ENCODE data around the gene MAPKAP1.

The MAPKAP1 gene

GRCh38 chr9:125632321-125633115, 74.5 kb downstream of the MAPKAP1 start:
- TF ChIP-seq POLR2AphosphoS5 (IDR thresholded peaks at IDR 0.05; ENCODE audit: low read depth): peak; percentile 28; the same call in 1 of the 2 replicates
- no peak for TF ChIP-seq CTCF (IDR thresholded peaks at IDR 0.05; ENCODE audit: insufficient read depth, low read length)
- peak; percentile 93 for TF ChIP-seq SPI1 (IDR thresholded peaks at IDR 0.05; ENCODE audit: borderline replicate concordance, low read depth)
- Histone ChIP-seq H3K27ac (replicated peaks) (peak overlapping the region; percentile 72), H3K27me3 (ENCODE audit: insufficient read depth, poor library complexity, severe bottlenecking) (no peaks in the 10 kb centered on the region), H3K4me3 (replicated peaks; ENCODE audit: insufficient read depth, low read length) (no peak overlapping the region)
- DNase-seq (ENCODE audit: low read depth in 1 of 2, low spot score in 1 of 2): peak; percentile 59 to 79

- DNase-seq (ENCODE audit: low read depth in 1 of 2, low spot score in 1 of 2): peak in 1 of 2 experiments; percentile 53
- Histone ChIP-seq H3K27me3 (ENCODE audit: insufficient read depth, poor library complexity, severe bottlenecking) (no peaks in the 10 kb centered on the region), H3K27ac (replicated peaks) (peak overlapping the region; percentile 72), H3K4me3 (replicated peaks; ENCODE audit: insufficient read depth, low read length) (no peak overlapping the region)
- TF ChIP-seq SPI1 (IDR thresholded peaks at IDR 0.05; ENCODE audit: borderline replicate concordance, low read depth): no peak
- no peak for TF ChIP-seq GABPA (IDR thresholded peaks at IDR 0.05; ENCODE audit: low read depth)
- TF ChIP-seq POLR2AphosphoS5 (IDR thresholded peaks at IDR 0.05; ENCODE audit: low read depth): no peak
- TF ChIP-seq CTCF (IDR thresholded peaks at IDR 0.05; ENCODE audit: insufficient read depth, low read length): peak; percentile 23
- TF ChIP-seq REST (IDR thresholded peaks at IDR 0.05; ENCODE audit: insufficient replicate concordance, low read depth): no peak
Observed at GRCh38 chr9:125631391-125632085, 75.5 kb downstream of the MAPKAP1 start.

- H3K27me3 ChIP-seq (ENCODE audit: insufficient read depth, poor library complexity, severe bottlenecking): no peaks in the 10 kb centered on the region
- TF ChIP-seq REST (IDR thresholded peaks at IDR 0.05; ENCODE audit: insufficient replicate concordance, low read depth) (no peak), GABPA (IDR thresholded peaks at IDR 0.05; ENCODE audit: low read depth) (no peak), SPI1 (IDR thresholded peaks at IDR 0.05; ENCODE audit: borderline replicate concordance, low read depth) (no peak), CTCF (IDR thresholded peaks at IDR 0.05; ENCODE audit: insufficient read depth, low read length) (no peak), POLR2AphosphoS5 (IDR thresholded peaks at IDR 0.05; ENCODE audit: low read depth) (no peak)
Observed at GRCh38 chr9:125630436-125630835, 76.6 kb downstream of the MAPKAP1 start.

More at GRCh38 chr9:125630436-125630835, 76.6 kb downstream of the MAPKAP1 start:
- DNase-seq (ENCODE audit: low read depth in 1 of 2, low spot score in 1 of 2): no peak
- no peak overlapping the region for H3K4me3 ChIP-seq (replicated peaks; ENCODE audit: insufficient read depth, low read length)
- H3K27ac ChIP-seq (replicated peaks): peak overlapping the region; percentile 93

Data from HL-60 (cell line).